Measurements from ENCODE around the gene EIF5B. TPM values are rescaled to one million over a fixed set of nuclear protein-coding genes. Genes with fewer than 3 reads are reported as not detected.

The EIF5B gene
- total RNA-seq, 1 donor from 2014 or later: 31.0 TPM

- H3K4me1 ChIP-seq: no peaks in the 10 kb centered on the region
- no peak for TF ChIP-seq CTCF (IDR thresholded peaks at IDR 0.05)
- intact Hi-C loops (cut with DNase I): no loop called here
- H3K36me3 ChIP-seq: peaks cover 100% of the 10 kb centered on the region
- ATAC-seq: no peak
- no peaks in the 10 kb centered on the region for H3K9me3 ChIP-seq
- H3K27ac ChIP-seq: no peak overlapping the region
- no peak for DNase-seq
- no peak overlapping the region for H3K4me3 ChIP-seq
- no peaks in the 10 kb centered on the region for H3K27me3 ChIP-seq (ENCODE audit: low read depth)
Measured at GRCh38 chr2:99399063-99399462, 61.9 kb downstream of the EIF5B start.

GRCh38 chr2:99399795-99400194 is 62.6 kb downstream of the EIF5B start:
- ATAC-seq (no peak), DNase-seq (no peak)
- intact Hi-C loops (cut with DNase I): no loop called here
- H3K36me3 ChIP-seq: peaks cover 100% of the 10 kb centered on the region
- H3K27me3 ChIP-seq (ENCODE audit: low read depth): no peaks in the 10 kb centered on the region
- H3K4me3 ChIP-seq: no peak overlapping the region
- TF ChIP-seq CTCF (IDR thresholded peaks at IDR 0.05): no peak
- no peak overlapping the region for H3K27ac ChIP-seq
- H3K9me3 ChIP-seq: no peaks in the 10 kb centered on the region
- H3K4me1 ChIP-seq: no peaks in the 10 kb centered on the region

GRCh38 chr2:99401841-99402240 is 64.7 kb downstream of the EIF5B start:
- intact Hi-C loops (cut with DNase I): no loop called here
- Histone ChIP-seq H3K4me3 (no peak overlapping the region), H3K36me3 (peaks cover 99% of the 10 kb centered on the region), H3K9me3 (no peaks in the 10 kb centered on the region), H3K27me3 (ENCODE audit: low read depth) (no peaks in the 10 kb centered on the region), H3K4me1 (no peaks in the 10 kb centered on the region), H3K27ac (no peak overlapping the region)
- no peak for TF ChIP-seq CTCF (IDR thresholded peaks at IDR 0.05)
- DNase-seq (no peak), ATAC-seq (no peak)

- no peaks in the 10 kb centered on the region for H3K27me3 ChIP-seq (ENCODE audit: low read depth)
- peaks cover 98% of the 10 kb centered on the region for H3K36me3 ChIP-seq
- no peak for ATAC-seq
- DNase-seq: no peak
- intact Hi-C loops (cut with DNase I): no loop called here
- no peaks in the 10 kb centered on the region for H3K4me1 ChIP-seq
- no peaks in the 10 kb centered on the region for H3K9me3 ChIP-seq
- no peak overlapping the region for H3K4me3 ChIP-seq
- H3K27ac ChIP-seq: no peak overlapping the region
- TF ChIP-seq CTCF (IDR thresholded peaks at IDR 0.05): no peak
Measured at GRCh38 chr2:99403084-99403483, 65.9 kb downstream of the EIF5B start.

GRCh38 chr2:99403524-99403923 is 66.3 kb downstream of the EIF5B start:
- Histone ChIP-seq H3K9me3 (no peaks in the 10 kb centered on the region), H3K4me1 (no peaks in the 10 kb centered on the region), H3K4me3 (no peak overlapping the region), H3K27me3 (ENCODE audit: low read depth) (no peaks in the 10 kb centered on the region), H3K27ac (no peak overlapping the region), H3K36me3 (peaks cover 94% of the 10 kb centered on the region)
- intact Hi-C loops (cut with DNase I): no loop called here
- ATAC-seq (no peak), DNase-seq (no peak)
- no peak for TF ChIP-seq CTCF (IDR thresholded peaks at IDR 0.05)

Data from lower lobe of right lung (tissue), 2 donors.